ENCODE data around the gene TBC1D10A. TPM values are rescaled to one million over a fixed set of nuclear protein-coding genes. Genes with fewer than 3 reads are reported as not detected.

Gene TBC1D10A
- total and polyA plus RNA-seq, 8 donors: 4.0 to 19.4 (median 7.6) TPM

DNA sequence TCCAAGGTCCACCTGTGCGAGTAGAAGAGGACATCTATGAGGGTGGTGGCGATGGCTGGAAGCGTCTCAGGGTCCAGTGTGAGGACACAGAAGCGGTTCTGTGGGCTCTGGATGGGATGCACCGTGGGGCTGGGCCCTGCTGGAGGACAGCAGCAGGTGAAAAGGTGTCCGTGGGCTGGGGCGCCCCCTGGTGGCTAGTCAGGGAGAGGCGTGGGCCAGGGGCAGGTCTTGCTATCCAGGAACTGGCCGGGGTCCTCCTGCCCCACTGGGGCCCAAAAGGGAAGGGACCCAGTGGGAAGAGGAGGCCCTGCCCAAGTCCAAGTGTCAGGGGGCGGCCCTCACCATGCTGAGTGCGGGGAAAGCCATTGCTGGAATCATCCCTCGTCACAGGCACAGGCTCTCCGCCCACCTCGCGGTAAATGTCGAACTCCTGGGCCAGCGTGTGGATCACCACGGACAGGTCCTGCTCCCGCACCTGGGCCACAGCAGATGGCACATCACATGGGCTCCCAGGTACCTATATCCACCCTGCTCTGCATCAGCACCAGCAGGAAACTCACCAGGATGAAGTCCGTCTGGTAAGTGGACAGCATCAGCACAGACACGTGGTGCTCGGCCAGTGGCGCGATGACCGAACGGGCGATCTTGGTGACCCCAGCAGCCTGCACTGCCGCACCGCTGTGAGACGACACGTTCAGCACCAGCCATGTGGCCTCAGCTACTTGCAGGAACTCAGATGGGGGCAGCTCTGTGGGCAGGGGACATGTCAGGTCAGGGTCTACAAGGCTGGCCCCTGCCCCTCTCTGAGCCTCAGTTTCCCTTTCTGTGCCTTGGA is 39.7 kb downstream of the TBC1D10A start:
- 53 to 64% methylated on average over 31 of the region's 31 CpGs for WGBS, 2 donors
- intact Hi-C loops (cut with DNase I): loop anchor here in 2 of 3 donors (5.0 kb wide), 2 partner anchors 95 to 100 kb away; partner anchors contain the start of gene RNF215 (in 1 of the 2)

DNA sequence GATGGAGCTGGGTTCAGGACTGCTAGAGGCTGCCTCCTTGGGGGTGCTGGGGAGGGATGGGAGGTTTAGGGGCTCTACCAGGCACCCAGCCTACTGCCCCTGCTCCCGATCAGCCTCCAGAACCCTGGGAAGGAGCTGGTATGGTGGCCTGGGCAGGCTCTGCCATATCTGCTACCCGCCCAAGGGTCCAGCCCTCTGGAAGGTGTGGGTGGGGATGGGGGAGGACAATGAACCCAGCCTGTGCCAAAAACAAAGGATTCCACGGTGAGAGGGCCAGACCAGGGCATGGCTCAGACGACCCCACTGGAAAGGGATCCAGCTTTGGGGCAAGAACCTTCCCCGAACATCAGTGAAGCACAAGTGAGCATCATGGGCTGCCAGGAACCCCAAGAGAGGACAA is 40.4 kb downstream of the TBC1D10A start:
- Histone ChIP-seq H3K4me1 (peaks cover 10 to 20% (median 18%) of the 10 kb centered on the region in 3 donors), H3K4me3 (no peak overlapping the region), H3K27ac (no peak overlapping the region), H3K36me3 (no peaks in the 10 kb centered on the region), H3K9me3 (no peaks in the 10 kb centered on the region), H3K27me3 (no peaks in the 10 kb centered on the region)
- DNase-seq (peak in 1 of 6 donors; percentile 59), ATAC-seq (no peak), FAIRE-seq (no peak)
- intact Hi-C loops (cut with DNase I): loop anchor here in 2 of 3 donors (5.0 kb wide), 2 partner anchors 96 to 101 kb away; partner anchors contain the start of gene RNF215 (in 1 of the 2)
- TF ChIP-seq, protein P1, sequence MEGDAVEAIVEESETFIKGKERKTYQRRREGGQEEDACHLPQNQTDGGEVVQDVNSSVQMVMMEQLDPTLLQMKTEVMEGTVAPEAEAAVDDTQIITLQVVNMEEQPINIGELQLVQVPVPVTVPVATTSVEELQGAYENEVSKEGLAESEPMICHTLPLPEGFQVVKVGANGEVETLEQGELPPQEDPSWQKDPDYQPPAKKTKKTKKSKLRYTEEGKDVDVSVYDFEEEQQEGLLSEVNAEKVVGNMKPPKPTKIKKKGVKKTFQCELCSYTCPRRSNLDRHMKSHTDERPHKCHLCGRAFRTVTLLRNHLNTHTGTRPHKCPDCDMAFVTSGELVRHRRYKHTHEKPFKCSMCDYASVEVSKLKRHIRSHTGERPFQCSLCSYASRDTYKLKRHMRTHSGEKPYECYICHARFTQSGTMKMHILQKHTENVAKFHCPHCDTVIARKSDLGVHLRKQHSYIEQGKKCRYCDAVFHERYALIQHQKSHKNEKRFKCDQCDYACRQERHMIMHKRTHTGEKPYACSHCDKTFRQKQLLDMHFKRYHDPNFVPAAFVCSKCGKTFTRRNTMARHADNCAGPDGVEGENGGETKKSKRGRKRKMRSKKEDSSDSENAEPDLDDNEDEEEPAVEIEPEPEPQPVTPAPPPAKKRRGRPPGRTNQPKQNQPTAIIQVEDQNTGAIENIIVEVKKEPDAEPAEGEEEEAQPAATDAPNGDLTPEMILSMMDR (IDR thresholded peaks at IDR 0.05): no peak
- WGBS, 2 donors: 73 to 78% methylated on average over 5 of the region's 5 CpGs

More for the DNA sequence above, 39.7 kb downstream of the TBC1D10A start:
- Histone ChIP-seq H3K4me3 (no peak overlapping the region), H3K36me3 (peaks cover 0 to under 1% (median 0%) of the 10 kb centered on the region in 3 donors), H3K9me3 (no peaks in the 10 kb centered on the region), H3K27me3 (no peaks in the 10 kb centered on the region), H3K27ac (no peak overlapping the region), H3K4me1 (peaks cover 10 to 23% (median 22%) of the 10 kb centered on the region in 3 donors)
- FAIRE-seq (no peak), DNase-seq (peak; percentile 50 to 91 (median 76)), ATAC-seq (peak in 1 of 4 donors; percentile 21)
- TF ChIP-seq, protein P1 (IDR thresholded peaks at IDR 0.05): peak; percentile 69 to 85 (median 78)

DNA sequence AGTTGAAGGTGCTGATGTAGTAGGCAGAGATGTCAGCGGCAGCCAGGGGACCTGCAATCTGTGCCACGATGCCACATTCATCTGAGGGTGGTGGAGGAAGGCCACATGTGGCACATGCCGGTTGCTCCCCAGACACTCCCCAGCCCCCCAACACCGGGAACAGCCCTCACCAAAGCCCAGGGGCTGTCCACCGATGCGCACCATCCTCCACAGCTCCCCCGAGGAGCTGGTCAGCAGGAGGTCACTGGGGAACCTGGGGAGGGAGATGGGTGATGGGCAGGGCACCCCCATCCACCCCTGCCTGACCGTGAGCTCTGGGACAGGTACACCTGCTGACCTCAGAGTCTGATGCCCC is 40.9 kb downstream of the TBC1D10A start:
- Histone ChIP-seq H3K4me3 (no peak overlapping the region), H3K4me1 (peaks cover 9 to 14% (median 13%) of the 10 kb centered on the region in 3 donors), H3K9me3 (no peaks in the 10 kb centered on the region), H3K36me3 (no peaks in the 10 kb centered on the region), H3K27me3 (no peaks in the 10 kb centered on the region), H3K27ac (no peak overlapping the region)
- ATAC-seq: no peak
- DNase-seq: peak in 3 of 6 donors; percentile 25 to 60 (median 52)
- WGBS, 2 donors: 77 to 83% methylated on average over 8 of the region's 8 CpGs
- no peak for FAIRE-seq
- TF ChIP-seq, protein P1 (IDR thresholded peaks at IDR 0.05): no peak
- intact Hi-C loops (cut with DNase I): loop anchor here in 2 of 3 donors (5.0 kb wide), 2 partner anchors 96 to 101 kb away; partner anchors contain the start of gene RNF215 (in 1 of the 2)

DNA sequence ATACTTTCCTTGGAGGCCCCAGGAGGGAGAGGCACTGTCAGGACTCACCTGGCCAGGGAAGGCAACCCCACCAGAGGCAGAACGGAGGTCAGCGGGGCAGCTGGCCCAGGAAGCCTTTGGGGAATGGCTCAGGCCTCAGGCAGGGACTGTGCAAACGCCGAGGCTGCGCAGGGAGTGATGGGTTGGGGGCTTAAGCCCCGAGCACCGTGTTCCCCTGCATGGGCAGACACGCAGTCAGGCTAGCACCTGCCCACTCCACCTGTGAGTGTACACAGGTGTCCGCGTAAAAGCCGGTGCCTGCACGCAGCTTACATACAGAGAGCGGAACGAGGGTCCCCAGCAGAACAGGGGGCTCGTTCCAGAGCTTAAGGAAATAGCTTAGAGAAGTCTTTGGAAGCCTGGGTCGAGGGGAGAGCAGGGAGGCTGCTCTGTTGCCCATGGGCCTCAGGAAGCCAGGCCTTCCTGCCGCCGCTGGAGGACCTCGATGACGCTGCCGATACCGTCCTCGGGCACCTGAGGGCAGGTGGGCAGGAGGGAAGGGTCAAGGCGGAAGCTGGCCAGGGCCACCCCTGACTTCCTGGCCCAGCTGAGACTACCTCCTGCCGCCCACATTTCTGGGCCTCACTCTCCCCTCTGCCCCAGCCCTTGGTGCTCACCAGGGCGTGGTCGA is 41.4 kb downstream of the TBC1D10A start:
- intact Hi-C loops (cut with DNase I): loop anchor here in 2 of 3 donors (5.0 kb wide), 2 partner anchors 97 to 102 kb away; partner anchors contain the start of gene RNF215 (in 1 of the 2)
- WGBS, 2 donors: 85 to 91% methylated on average over 21 to 27 of the region's 27 CpGs
- Histone ChIP-seq H3K36me3 (no peaks in the 10 kb centered on the region), H3K4me3 (no peak overlapping the region), H3K27me3 (no peaks in the 10 kb centered on the region), H3K4me1 (peaks cover 4 to 9% (median 8%) of the 10 kb centered on the region in 3 donors), H3K27ac (no peak overlapping the region), H3K9me3 (no peaks in the 10 kb centered on the region)
- FAIRE-seq (no peak), ATAC-seq (no peak), DNase-seq (peak in 3 of 6 donors; percentile 26 to 74 (median 53))
- TF ChIP-seq, protein P1 (IDR thresholded peaks at IDR 0.05): no peak

Data from pancreas (tissue), 10 donors.